ENCODE results near the gene PRUNE2.
"Not testable (repeated sequence)": the region's sequence is repeated elsewhere in the genome, so short reads cannot be mapped to it uniquely, and the experiment has no call there.

The PRUNE2 gene

GRCh38 chr9:76905791-76906646 is at the start of gene PRUNE2:
PRUNE2 (minus strand) TSS chr9:76906114; CDS start chr9:76905963, 151 bp downstream.
- DNase-seq: peak; percentile 40

GRCh38 chr9:76955406-76955805 is 49.5 kb upstream of the PRUNE2 start:
- DNase-seq: not testable (repeated sequence)

GRCh38 chr9:76949865-76950264 is 44.0 kb upstream of the PRUNE2 start:
- no peak for DNase-seq

GRCh38 chr9:76944011-76944410 is 38.1 kb upstream of the PRUNE2 start:
- no peak for DNase-seq

- no peak for DNase-seq
These were observed 37.1 kb upstream of the PRUNE2 start for GRCh38 chr9:76943054-76943453.

- DNase-seq: no peak
These were observed 26.8 kb upstream of the PRUNE2 start for GRCh38 chr9:76932757-76933156.

GRCh38 chr9:76932265-76932664 is 26.4 kb upstream of the PRUNE2 start:
- DNase-seq: no peak

- DNase-seq: no peak
These were observed 21.8 kb upstream of the PRUNE2 start for GRCh38 chr9:76927540-76928240.

GRCh38 chr9:76926846-76927245 is 20.9 kb upstream of the PRUNE2 start:
- DNase-seq: no peak

- no peak for DNase-seq
These were observed 20.4 kb upstream of the PRUNE2 start for GRCh38 chr9:76926324-76926741.

- no peak for DNase-seq
These were observed 15.3 kb upstream of the PRUNE2 start for GRCh38 chr9:76921165-76921564.

GRCh38 chr9:76917299-76917698 is 11.4 kb upstream of the PRUNE2 start:
- no peak for DNase-seq

- DNase-seq: no peak
These were observed 10.3 kb upstream of the PRUNE2 start for GRCh38 chr9:76916231-76916630.

- no peak for DNase-seq
These were observed 7.6 kb upstream of the PRUNE2 start for GRCh38 chr9:76913467-76913866.

GRCh38 chr9:76912636-76913275 is 6.8 kb upstream of the PRUNE2 start:
- DNase-seq: peak; percentile 40

GRCh38 chr9:76911971-76912370 is 6.1 kb upstream of the PRUNE2 start:
- DNase-seq: no peak

GRCh38 chr9:76910861-76911260 is 4.9 kb upstream of the PRUNE2 start:
- DNase-seq: no peak

- no peak for DNase-seq
These were observed 697 bp upstream of the PRUNE2 start for GRCh38 chr9:76906647-76906975.

- no peak for DNase-seq
These were observed 1.1 kb downstream of the PRUNE2 start for GRCh38 chr9:76904661-76905457.

GRCh38 chr9:76902395-76902794 is 3.5 kb downstream of the PRUNE2 start:
- DNase-seq: no peak

GRCh38 chr9:76901801-76902200 is 4.1 kb downstream of the PRUNE2 start:
- peak; percentile 11 for DNase-seq

GRCh38 chr9:76900884-76901440 is 5.0 kb downstream of the PRUNE2 start:
- no peak for DNase-seq

GRCh38 chr9:76898786-76899185 is 7.1 kb downstream of the PRUNE2 start:
- DNase-seq: no peak

Measured in SHP77 treated with DMSO at 0.1 percent for 48 hours (cell line).